Activated B cell treated with CpG ODN at 0.5 μM for 24 hours (primary cell): ENCODE measurements around the gene SERPINB2. TPM values are rescaled to one million over a fixed set of nuclear protein-coding genes. Genes with fewer than 3 reads are reported as not detected.

Source experiments
- ATAC-seq: fragments of 200-7000 bp; cut with Tn5 transposase; one replicate; pipeline ENCODE4 v1.10.0; 2021; ENCODE audit warnings: low read depth, mild to moderate bottlenecking, moderate library complexity
- CTCF ChIA-PET: fragments of 350-600 bp; sonication (Branson Sonifier 250); formaldehyde crosslinking; loops from one replicate; lab custom pipeline; 2021; ENCODE audit warnings: antibody characterized with exemption; lab: Charles Lee
- POLR2A ChIA-PET: fragments of 350-600 bp; sonication (Branson Sonifier 250); formaldehyde crosslinking; loops from one replicate; lab custom pipeline; 2021; ENCODE audit warnings: antibody characterized with exemption; lab: Charles Lee
- DNase-seq: peaks from one replicate; pipeline ENCODE4 v3.0.0; 2022
- H3K27ac Mint-ChIP-seq: one replicate; pipeline ENCODE4 v1.8.0; 2020; ENCODE audit warnings: mixed read lengths
- H3K27me3 Mint-ChIP-seq: one replicate; pipeline ENCODE4 v1.8.0; 2021; ENCODE audit warnings: mixed read lengths
- H3K36me3 Mint-ChIP-seq: one replicate; pipeline ENCODE4 v1.8.0; 2021; ENCODE audit warnings: low read depth, mixed read lengths
- H3K4me1 Mint-ChIP-seq: one replicate; pipeline ENCODE4 v1.8.0; 2021; ENCODE audit warnings: mixed read lengths
- H3K4me3 Mint-ChIP-seq: one replicate; pipeline ENCODE4 v1.8.0; 2020; ENCODE audit warnings: mild to moderate bottlenecking, mixed read lengths
- H3K9me3 Mint-ChIP-seq: one replicate; pipeline ENCODE4 v1.8.0; 2020; ENCODE audit warnings: mixed read lengths
- intact Hi-C: fragments of 100-400 bp; cut with micrococcal nuclease; formaldehyde crosslinking; loops from one replicate; pipeline ENCODE4 v1.15.1; 2024
- total RNA-seq: library from RNA; stranded (reverse); gene quantifications from 2 replicates; pipeline ENCODE4 v1.2.3, GENCODE V29; 2022
- TF ChIP-seq, protein P1 (sequence below): fragments of 200-600 bp; IDR thresholded peaks from one replicate; pipeline ENCODE4 v1.8.0; 2022; ENCODE audit warnings: antibody characterized with exemption, mild to moderate bottlenecking

Gene SERPINB2
- total RNA-seq, 1 donor from 2014 or later, result 0.33 TPM

DNA sequence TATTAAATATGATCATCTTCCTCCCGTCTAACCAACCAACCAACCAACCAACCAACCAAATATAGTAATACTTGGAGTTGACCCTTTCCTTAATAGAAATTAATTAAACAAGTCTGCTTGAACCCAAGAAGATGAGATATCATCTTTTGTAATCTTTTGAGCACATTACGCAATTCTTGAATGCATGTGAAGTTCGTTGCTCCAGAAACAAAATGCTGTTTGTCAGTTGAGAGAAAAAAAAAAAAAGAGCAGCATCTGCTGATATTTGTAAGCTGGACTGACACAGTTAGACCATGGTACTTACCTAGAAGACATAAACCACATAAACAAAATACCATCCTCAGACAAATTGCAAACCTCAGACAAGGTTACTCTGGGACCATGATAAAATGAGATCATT lies 9.2 kb upstream of the SERPINB2 start:
- ATAC-seq (no peak), DNase-seq (no peak)
- TF ChIP-seq, protein P1, sequence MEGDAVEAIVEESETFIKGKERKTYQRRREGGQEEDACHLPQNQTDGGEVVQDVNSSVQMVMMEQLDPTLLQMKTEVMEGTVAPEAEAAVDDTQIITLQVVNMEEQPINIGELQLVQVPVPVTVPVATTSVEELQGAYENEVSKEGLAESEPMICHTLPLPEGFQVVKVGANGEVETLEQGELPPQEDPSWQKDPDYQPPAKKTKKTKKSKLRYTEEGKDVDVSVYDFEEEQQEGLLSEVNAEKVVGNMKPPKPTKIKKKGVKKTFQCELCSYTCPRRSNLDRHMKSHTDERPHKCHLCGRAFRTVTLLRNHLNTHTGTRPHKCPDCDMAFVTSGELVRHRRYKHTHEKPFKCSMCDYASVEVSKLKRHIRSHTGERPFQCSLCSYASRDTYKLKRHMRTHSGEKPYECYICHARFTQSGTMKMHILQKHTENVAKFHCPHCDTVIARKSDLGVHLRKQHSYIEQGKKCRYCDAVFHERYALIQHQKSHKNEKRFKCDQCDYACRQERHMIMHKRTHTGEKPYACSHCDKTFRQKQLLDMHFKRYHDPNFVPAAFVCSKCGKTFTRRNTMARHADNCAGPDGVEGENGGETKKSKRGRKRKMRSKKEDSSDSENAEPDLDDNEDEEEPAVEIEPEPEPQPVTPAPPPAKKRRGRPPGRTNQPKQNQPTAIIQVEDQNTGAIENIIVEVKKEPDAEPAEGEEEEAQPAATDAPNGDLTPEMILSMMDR, result no peak
- H3K36me3 Mint-ChIP-seq, result no peaks in the 10 kb centered on the region
- no peak overlapping the region for H3K27ac Mint-ChIP-seq
- no peak overlapping the region for H3K4me3 Mint-ChIP-seq
- H3K4me1 Mint-ChIP-seq, result no peaks in the 10 kb centered on the region
- intact Hi-C loops, result no loop called here
- H3K9me3 Mint-ChIP-seq, result no peaks in the 10 kb centered on the region
- peaks cover 2% of the 10 kb centered on the region for H3K27me3 Mint-ChIP-seq
- POLR2A ChIA-PET, result no interaction called here
- CTCF ChIA-PET, result no interaction called here

DNA sequence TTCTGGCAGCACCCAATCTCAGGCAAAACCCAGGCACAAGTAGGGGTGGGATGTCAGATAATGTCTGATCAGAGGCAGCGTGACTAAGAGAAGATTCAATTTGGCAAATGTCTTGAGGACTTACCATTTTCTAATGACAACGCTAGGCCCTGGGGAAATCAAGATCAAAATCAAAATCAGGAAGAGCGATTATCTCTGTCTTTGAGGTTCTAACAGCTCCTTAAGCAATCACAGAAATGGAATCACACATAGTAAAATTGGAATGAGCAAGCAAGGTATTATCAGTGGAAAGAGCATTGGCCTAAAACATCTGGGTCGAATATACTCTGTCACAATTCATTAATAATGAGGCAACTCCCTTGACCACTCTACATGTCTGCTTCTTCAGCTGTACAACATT lies 8.6 kb upstream of the SERPINB2 start:
- POLR2A ChIA-PET, result no interaction called here
- no peak overlapping the region for H3K4me3 Mint-ChIP-seq
- H3K9me3 Mint-ChIP-seq, result no peaks in the 10 kb centered on the region
- peaks cover 2% of the 10 kb centered on the region for H3K27me3 Mint-ChIP-seq
- DNase-seq (no peak), ATAC-seq (no peak)
- CTCF ChIA-PET, result no interaction called here
- no peak overlapping the region for H3K27ac Mint-ChIP-seq
- TF ChIP-seq, protein P1, result no peak
- no peaks in the 10 kb centered on the region for H3K36me3 Mint-ChIP-seq
- H3K4me1 Mint-ChIP-seq, result no peaks in the 10 kb centered on the region
- intact Hi-C loops, result no loop called here

DNA sequence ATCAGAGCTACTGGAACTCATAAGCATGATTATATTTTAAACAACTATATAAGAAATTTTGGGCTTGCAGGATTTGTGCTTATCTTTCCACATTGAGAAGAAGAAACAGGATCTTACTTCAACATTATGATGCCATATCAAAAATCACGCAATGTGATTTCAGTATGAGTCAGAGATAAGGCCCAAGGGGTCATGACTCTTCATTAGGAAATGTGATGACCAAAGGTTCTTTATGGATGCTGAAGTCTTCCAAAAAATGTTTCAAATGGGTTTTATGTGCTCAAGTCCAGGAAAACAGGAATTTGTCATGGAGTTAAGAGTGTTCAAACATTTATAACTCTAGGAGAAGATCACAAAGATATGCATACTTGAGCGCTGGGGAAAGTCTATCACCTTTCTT lies 7.8 kb upstream of the SERPINB2 start:
- CTCF ChIA-PET, result no interaction called here
- TF ChIP-seq, protein P1, result no peak
- no peak overlapping the region for H3K4me3 Mint-ChIP-seq
- peaks cover 4% of the 10 kb centered on the region for H3K27me3 Mint-ChIP-seq
- H3K27ac Mint-ChIP-seq, result no peak overlapping the region
- ATAC-seq, result no peak
- H3K4me1 Mint-ChIP-seq, result no peaks in the 10 kb centered on the region
- no peaks in the 10 kb centered on the region for H3K36me3 Mint-ChIP-seq
- intact Hi-C loops, result no loop called here
- POLR2A ChIA-PET, result no interaction called here
- H3K9me3 Mint-ChIP-seq, result no peaks in the 10 kb centered on the region
- DNase-seq, result no peak

DNA sequence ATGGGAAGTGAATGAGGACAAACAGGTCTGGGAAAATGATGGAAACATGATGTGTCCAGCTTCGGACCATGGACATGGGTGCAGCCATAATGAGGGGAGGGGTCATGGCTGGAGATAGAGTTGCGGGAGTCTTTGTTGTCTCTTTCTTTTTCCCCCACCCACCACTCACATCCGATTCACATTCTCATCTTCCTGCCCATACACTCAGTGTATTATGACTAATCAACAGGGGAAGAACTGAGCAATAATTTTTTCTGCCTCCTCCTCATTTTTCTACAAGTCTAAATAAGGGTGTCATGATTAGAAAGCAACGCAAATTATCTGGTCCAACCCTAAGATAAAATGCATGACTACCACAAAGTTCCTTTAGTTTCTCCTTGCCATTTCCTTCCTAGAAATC lies 5.7 kb upstream of the SERPINB2 start:
- TF ChIP-seq, protein P1, result no peak
- intact Hi-C loops, result no loop called here
- no peaks in the 10 kb centered on the region for H3K9me3 Mint-ChIP-seq

DNA sequence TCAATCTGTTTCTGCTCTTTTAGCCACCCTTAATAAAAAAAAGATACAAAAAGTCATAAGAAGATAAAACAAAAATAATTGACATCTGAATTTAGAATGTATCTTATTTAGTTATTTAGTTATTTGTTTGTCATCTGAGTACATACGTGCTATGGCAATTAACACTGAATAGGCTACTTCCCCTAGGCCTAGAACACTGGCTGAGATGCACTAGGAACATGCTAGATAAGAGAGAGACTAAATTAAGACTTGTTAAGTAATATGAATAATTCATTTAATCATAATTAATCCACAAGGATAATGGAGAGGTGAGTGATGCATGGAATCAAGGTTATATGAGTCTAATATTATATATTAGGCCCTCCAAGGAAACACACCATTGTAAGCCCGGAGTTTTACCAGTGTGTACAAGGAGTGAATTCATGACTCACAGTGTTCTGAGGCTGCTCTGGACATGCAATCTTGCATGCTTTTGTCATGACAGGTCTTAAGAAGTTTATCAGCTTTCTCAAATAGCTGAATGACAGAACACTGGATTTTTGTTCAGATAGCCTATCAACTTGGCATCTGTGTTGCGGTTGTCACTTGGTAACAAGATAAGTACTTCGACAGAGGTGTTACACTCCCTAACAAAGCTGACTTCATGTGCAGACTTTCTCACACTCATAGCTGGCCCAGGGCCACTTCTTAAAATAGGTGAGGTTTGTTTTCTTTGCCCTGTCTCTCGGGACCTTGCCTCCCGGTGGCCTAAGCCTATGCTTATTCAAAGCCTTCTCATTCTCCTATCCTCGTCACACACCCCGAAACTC lies 5.0 kb upstream of the SERPINB2 start:
- intact Hi-C loops, result no loop called here
- ATAC-seq, result no peak

More for the DNA sequence above, 5.7 kb upstream of the SERPINB2 start:
- ATAC-seq (no peak), DNase-seq (no peak)
- CTCF ChIA-PET, result no interaction called here
- Mint-ChIP-seq H3K36me3 (no peaks in the 10 kb centered on the region), H3K4me1 (no peaks in the 10 kb centered on the region), H3K27ac (no peak overlapping the region), H3K27me3 (peaks cover 11% of the 10 kb centered on the region), H3K4me3 (no peak overlapping the region)
- POLR2A ChIA-PET, result no interaction called here

More for the DNA sequence above, 5.0 kb upstream of the SERPINB2 start:
- CTCF ChIA-PET, result no interaction called here
- Mint-ChIP-seq H3K27ac (no peak overlapping the region), H3K27me3 (peaks cover 11% of the 10 kb centered on the region), H3K36me3 (no peaks in the 10 kb centered on the region), H3K9me3 (no peaks in the 10 kb centered on the region), H3K4me3 (no peak overlapping the region), H3K4me1 (no peaks in the 10 kb centered on the region)
- TF ChIP-seq, protein P1, result no peak
- POLR2A ChIA-PET, result no interaction called here
- no peak for DNase-seq
